Endothelial cell of umbilical vein (primary cell): ENCODE measurements around the gene SFMBT1. TPM values are rescaled to one million over a fixed set of nuclear protein-coding genes. Genes with fewer than 3 reads are reported as not detected.

Experiments
- BruUV-seq: library from RNA; stranded (reverse); fragments of 400-500 nt; replicated peaks from 2 replicates; lab custom pipeline; 2021; lab: Mats Ljungman, UMichigan
- CTCF ChIA-PET: fragments of 300-600, 350-600 bp; sonication (Branson Sonifier 250); formaldehyde crosslinking; loops from one replicate; lab custom pipeline; 2021; ENCODE audit warnings: antibody characterized with exemption, inconsistent platforms; lab: Charles Lee
- POLR2A ChIA-PET: fragments of 300-600, 350-600 bp; sonication (Branson Sonifier 250); formaldehyde crosslinking; loops from one replicate; lab custom pipeline; 2021; ENCODE audit warnings: antibody characterized with exemption, inconsistent platforms; lab: Charles Lee
- DNase-seq: peaks from one replicate; pipeline ENCODE4 v3.0.0-alpha.2; 2011; ENCODE audit warnings: low read depth, low spot score
- FAIRE-seq: peaks from 2 replicates; lab custom pipeline; 2011; peaks lifted over from hg19 to GRCh38; lab: Jason Lieb, UNC
- H2AFZ ChIP-seq: 2 replicates; pipeline ENCODE4 v1.6.0; 2012; ENCODE audit warnings: low read depth, low read length, control low read depth, inconsistent platforms
- H3K27ac ChIP-seq: 2 replicates; pipeline ENCODE4 v1.5.1; 2011; ENCODE audit warnings: low read depth, mild to moderate bottlenecking, control low read depth, low read length, moderate library complexity; ENCODE audit not compliant: insufficient read depth
- H3K27me3 ChIP-seq, 2 experiments: 2 replicates each; pipeline versions ENCODE4 v1.6.0 to v1.6.1; 2011; ENCODE audit warnings: low read length in 2 of 2, mixed read lengths in 1 of 2; ENCODE audit not compliant: control insufficient read depth in 2 of 2, insufficient read depth in 2 of 2
- H3K36me3 ChIP-seq, 2 experiments: 2 replicates in 1 of 2; 3 replicates in 1 of 2; pipeline ENCODE4 v1.5.1; 2011; ENCODE audit warnings: low read length in 2 of 2, mild to moderate bottlenecking in 1 of 2, moderate library complexity in 1 of 2; ENCODE audit not compliant: control insufficient read depth in 2 of 2, insufficient read depth in 2 of 2; ENCODE audit errors: extremely low read depth in 1 of 2
- H3K4me1 ChIP-seq: 3 replicates; pipeline ENCODE4 v1.5.1; 2011; ENCODE audit warnings: mild to moderate bottlenecking, low read length; ENCODE audit not compliant: control insufficient read depth, insufficient read depth; ENCODE audit errors: extremely low read depth
- H3K4me2 ChIP-seq: 2 replicates; pipeline ENCODE4 v1.6.1; 2011; ENCODE audit warnings: low read length, control low read depth, mixed read lengths; ENCODE audit not compliant: insufficient read depth
- H3K4me3 ChIP-seq, 3 experiments: fragments of 200-600 bp in 1 of 3; sonication (generic), shearing (Covaris generic) in 1 of 3; replicated peaks in 1 of 3; 2 replicates each; pipeline ENCODE4 v1.5.1; 2011 to 2016; ENCODE audit warnings: control low read depth in 3 of 3, low read length in 3 of 3, mild to moderate bottlenecking in 2 of 3, inconsistent platforms in 1 of 3, low read depth in 1 of 3, moderate library complexity in 1 of 3; ENCODE audit not compliant: insufficient read depth in 1 of 3
- H3K79me2 ChIP-seq: 2 replicates; pipeline ENCODE4 v1.6.0; 2012; ENCODE audit warnings: low read length, inconsistent platforms; ENCODE audit not compliant: control insufficient read depth, insufficient read depth
- H3K9ac ChIP-seq: replicated peaks from 2 replicates; pipeline ENCODE3; 2011; ENCODE audit warnings: low read length, control low read depth; ENCODE audit not compliant: insufficient read depth; ENCODE audit errors: extremely low read depth
- H3K9me1 ChIP-seq: replicated peaks from 3 replicates; pipeline ENCODE4 v1.6.0; 2011; ENCODE audit warnings: mild to moderate bottlenecking, low read length; ENCODE audit not compliant: control insufficient read depth, insufficient read depth; ENCODE audit errors: extremely low read depth
- H3K9me3 ChIP-seq: replicated peaks from 2 replicates; pipeline ENCODE4 v1.5.1; 2012; ENCODE audit warnings: low read length, inconsistent platforms; ENCODE audit not compliant: control insufficient read depth, insufficient read depth
- H4K20me1 ChIP-seq: replicated peaks from 2 replicates; pipeline ENCODE3; 2011; ENCODE audit warnings: mild to moderate bottlenecking, low read length; ENCODE audit not compliant: control insufficient read depth, insufficient read depth; ENCODE audit errors: extremely low read depth
- CTCF ChIP-seq, 2 donors: IDR thresholded peaks; 1 replicate in 1 of 2; 2 replicates in 1 of 2; pipeline ENCODE4 v1.5.1; 2011; ENCODE audit warnings: low read length in 2 of 2, mild to moderate bottlenecking in 2 of 2, moderate library complexity in 2 of 2, control low read depth in 1 of 2, inconsistent platforms in 1 of 2, low read depth in 1 of 2; ENCODE audit not compliant: insufficient read depth in 1 of 2; ENCODE audit errors: extremely low read depth in 1 of 2
- EZH2 ChIP-seq: IDR thresholded peaks from 2 replicates; pipeline ENCODE4 v1.6.1; 2012; ENCODE audit warnings: borderline replicate concordance, low read depth, mild to moderate bottlenecking, moderate library complexity, low read length, inconsistent platforms; ENCODE audit not compliant: severe bottlenecking
- FOS ChIP-seq: IDR thresholded peaks from 2 replicates; pipeline ENCODE4 v1.6.1; 2011; ENCODE audit warnings: mild to moderate bottlenecking, low read length, moderate library complexity, borderline replicate concordance; ENCODE audit not compliant: insufficient read depth
- GATA2 ChIP-seq: IDR thresholded peaks from 2 replicates; pipeline ENCODE4 v1.7.0; 2011; ENCODE audit warnings: low read depth, mild to moderate bottlenecking, moderate library complexity, mixed read lengths, low read length; ENCODE audit not compliant: insufficient read length, insufficient read depth
- JUN ChIP-seq: IDR thresholded peaks from 2 replicates; pipeline ENCODE4 v1.6.1; 2011; ENCODE audit warnings: borderline replicate concordance, low read depth; ENCODE audit not compliant: insufficient read length, insufficient read depth
- MAX ChIP-seq: IDR thresholded peaks from 2 replicates; pipeline ENCODE4 v1.6.1; 2011; ENCODE audit not compliant: insufficient read depth, insufficient read length
- MYC ChIP-seq: IDR thresholded peaks from one replicate; pipeline ENCODE4 v1.6.1; 2011; ENCODE audit warnings: mild to moderate bottlenecking, low read depth, low read length
- POLR2A ChIP-seq: IDR thresholded peaks from 2 replicates; pipeline ENCODE4 v1.6.1; 2012; ENCODE audit warnings: low read depth, mild to moderate bottlenecking, control low read depth, low read length
- POLR2AphosphoS5 ChIP-seq: IDR thresholded peaks from 2 replicates; pipeline ENCODE4 v1.6.1; 2012; ENCODE audit warnings: low read depth, mild to moderate bottlenecking, control low read depth, low read length, moderate library complexity; ENCODE audit not compliant: insufficient read depth
- dilution Hi-C: fragments of 300-500 bp; cut with MboI; formaldehyde crosslinking; loops from one replicate; pipeline ENCODE4 v1.15.0; 2019; ENCODE audit warnings: low sequenced_read_pairs; ENCODE audit not compliant: extremely low pct_ligation_motif_present
- intact Hi-C: fragments of 100-400 bp; cut with micrococcal nuclease; formaldehyde crosslinking; loops from one replicate; pipeline ENCODE4 v1.10.0; 2022
- polyA plus RNA-seq, 4 experiments: library from polyadenylated mRNA; depleted of rRNA in 3 of 4; stranded (reverse) in 3 of 4; unstranded in 1 of 4; fragments of >200 nt; gene quantifications; 2 replicates each; pipeline versions ENCODE4 v1.2.1 to v1.2.3, GENCODE V29; 2011 to 2012; ENCODE audit warnings: missing spikeins in 1 of 4
- total RNA-seq: library from RNA; stranded (reverse); gene quantifications from 2 replicates; pipeline ENCODE4 v1.2.3, GENCODE V29; 2021

The SFMBT1 gene
- total and polyA plus RNA-seq, 2 donors (not counting 3 experiments of a cell fraction or from before 2014, with no cell fraction given), result 1.8 to 6.0 TPM

GRCh38 chr3:52896613-52897012, 149.3 kb downstream of the SFMBT1 start:
- no peak overlapping the region for H3K27ac ChIP-seq

GRCh38 chr3:52896151-52896550, 149.7 kb downstream of the SFMBT1 start:
- intact Hi-C loops (no loop called here), dilution Hi-C loops (no loop called here)
- Histone ChIP-seq H3K27ac (no peak overlapping the region), H3K9me1 (no peaks in the 10 kb centered on the region), H3K79me2 (peaks cover 2% of the 10 kb centered on the region), H3K4me3 (peak overlapping the region in 1 of 3 experiments; percentile 73), H2AFZ (no peak overlapping the region), H3K9me3 (no peaks in the 10 kb centered on the region), H4K20me1 (no peaks in the 10 kb centered on the region), H3K36me3 (no peaks in the 10 kb centered on the region), H3K4me2 (peak overlapping the region; percentile 97), H3K4me1 (peaks cover 8% of the 10 kb centered on the region), H3K9ac (no peak overlapping the region), H3K27me3 (no peaks in the 10 kb centered on the region)
- DNase-seq (no peak), FAIRE-seq (no peak)
- ChIA-PET CTCF (interaction anchor here (1.0 to 1.4 kb wide), 2 partner anchors 9 to 39 kb away, joined by 3 to 4 read pairs; no protein-coding TSS in a partner anchor), POLR2A (no interaction called here)
- no TSS peak for BruUV-seq
- no peak for TF ChIP-seq GATA2
- TF ChIP-seq FOS, result no peak
- TF ChIP-seq MYC, result no peak
- TF ChIP-seq CTCF (IDR thresholded peaks at IDR 0.05; ENCODE audit: extremely low read depth in 1 of 2, insufficient read depth in 1 of 2, low read depth in 1 of 2, low read length in 2 of 2), result no peak
- TF ChIP-seq POLR2A, result no peak
- no peak for TF ChIP-seq EZH2
- TF ChIP-seq MAX, result no peak
- no peak for TF ChIP-seq POLR2AphosphoS5
- no peak for TF ChIP-seq JUN

More at GRCh38 chr3:52896613-52897012, 149.3 kb downstream of the SFMBT1 start:
- Histone ChIP-seq H3K36me3 (no peaks in the 10 kb centered on the region), H3K4me2 (peak overlapping the region; percentile 97), H3K27me3 (no peaks in the 10 kb centered on the region), H3K9me1 (no peaks in the 10 kb centered on the region), H3K4me1 (peaks cover 8% of the 10 kb centered on the region), H3K9me3 (no peaks in the 10 kb centered on the region), H3K79me2 (peaks cover 2% of the 10 kb centered on the region), H2AFZ (peak overlapping the region; percentile 92), H3K9ac (peak overlapping the region; percentile 50), H3K4me3 (peak overlapping the region; percentile 73 to 89 (median 82)), H4K20me1 (no peaks in the 10 kb centered on the region)
- ChIA-PET CTCF (interaction anchor here (1.0 to 1.4 kb wide), 2 partner anchors 9 to 38 kb away, joined by 3 to 4 read pairs; no protein-coding TSS in a partner anchor), POLR2A (no interaction called here)
- no TSS peak for BruUV-seq
- TF ChIP-seq POLR2AphosphoS5, result no peak
- dilution Hi-C loops, result no loop called here
- FAIRE-seq (peak; percentile 4), DNase-seq (no peak)
- intact Hi-C loops, result no loop called here
